Osteocyte (in vitro differentiated cells): ENCODE data around the gene NCKAP5L. TPM values are rescaled to one million over a fixed set of nuclear protein-coding genes. Genes with fewer than 3 reads are reported as not detected.
A peak's percentile ranks its signal among the peaks of the same experiment; 100 is the strongest.
"Not testable (repeated sequence)": the region's sequence is repeated elsewhere in the genome, so short reads cannot be mapped to it uniquely, and the experiment has no call there.

ENCODE experiments used
- DNase-seq: peaks from one replicate; pipeline ENCODE4 v3.0.0; 2021; ENCODE audit warnings: mixed read lengths; ENCODE audit not compliant: unreplicated experiment; ENCODE audit errors: extremely low spot score
- H3K27ac Mint-ChIP-seq: one replicate; pipeline ENCODE4 v1.8.0; 2021; ENCODE audit warnings: mild to moderate bottlenecking, mixed read lengths; ENCODE audit not compliant: unreplicated experiment
- H3K27me3 Mint-ChIP-seq: one replicate; pipeline ENCODE4 v1.8.0; 2021; ENCODE audit warnings: mixed read lengths; ENCODE audit not compliant: unreplicated experiment
- H3K36me3 Mint-ChIP-seq: one replicate; pipeline ENCODE4 v1.8.0; 2021; ENCODE audit warnings: mixed read lengths; ENCODE audit not compliant: unreplicated experiment
- H3K4me1 Mint-ChIP-seq: one replicate; pipeline ENCODE4 v1.8.0; 2021; ENCODE audit warnings: mixed read lengths; ENCODE audit not compliant: unreplicated experiment
- H3K4me3 Mint-ChIP-seq: one replicate; pipeline ENCODE4 v1.8.0; 2021; ENCODE audit warnings: mild to moderate bottlenecking, moderate library complexity, mixed read lengths; ENCODE audit not compliant: unreplicated experiment
- H3K9me3 Mint-ChIP-seq: one replicate; pipeline ENCODE4 v1.8.0; 2021; ENCODE audit warnings: mixed read lengths; ENCODE audit not compliant: unreplicated experiment
- CTCF ChIP-seq: fragments of 200-600 bp; sonication (generic); IDR thresholded peaks from 2 replicates; pipeline ENCODE4 v1.5.0; 2021; ENCODE audit warnings: antibody characterized with exemption, mild to moderate bottlenecking, moderate library complexity
- total RNA-seq: library from RNA; stranded (reverse); gene quantifications from 2 replicates; pipeline ENCODE4 v1.2.1, GENCODE V29; 2021

NCKAP5L gene
- total RNA-seq, 1 donor from 2014 or later: 42.4 TPM

GRCh38 chr12:49789992-49790391 lies 38.2 kb downstream of the NCKAP5L start:
- no peak for DNase-seq
- H3K27ac Mint-ChIP-seq: no peak overlapping the region
- peaks cover 8% of the 10 kb centered on the region for H3K36me3 Mint-ChIP-seq
- H3K27me3 Mint-ChIP-seq: no peaks in the 10 kb centered on the region
- TF ChIP-seq CTCF: no peak
- peaks cover 5% of the 10 kb centered on the region for H3K9me3 Mint-ChIP-seq
- H3K4me3 Mint-ChIP-seq: no peak overlapping the region
- peaks cover 3% of the 10 kb centered on the region for H3K4me1 Mint-ChIP-seq

- Mint-ChIP-seq H3K9me3 (peaks cover 5% of the 10 kb centered on the region), H3K36me3 (peaks cover 8% of the 10 kb centered on the region), H3K4me3 (no peak overlapping the region), H3K4me1 (peaks cover 16% of the 10 kb centered on the region), H3K27me3 (no peaks in the 10 kb centered on the region), H3K27ac (no peak overlapping the region)
- no peak for TF ChIP-seq CTCF
- no peak for DNase-seq
These were observed 40.5 kb downstream of the NCKAP5L start for GRCh38 chr12:49787672-49788071.

GRCh38 chr12:49784756-49785409 lies 43.3 kb downstream of the NCKAP5L start:
- Mint-ChIP-seq H3K36me3 (peaks cover 3% of the 10 kb centered on the region), H3K9me3 (peaks cover 5% of the 10 kb centered on the region), H3K27ac (peak overlapping the region; percentile 73), H3K4me1 (peaks cover 16% of the 10 kb centered on the region), H3K27me3 (peaks cover 13% of the 10 kb centered on the region), H3K4me3 (no peak overlapping the region)
- DNase-seq: no peak
- TF ChIP-seq CTCF: no peak

- Mint-ChIP-seq H3K27ac (peak overlapping the region; percentile 73), H3K36me3 (peaks cover 3% of the 10 kb centered on the region), H3K9me3 (peaks cover 5% of the 10 kb centered on the region), H3K27me3 (peaks cover 15% of the 10 kb centered on the region), H3K4me1 (peaks cover 16% of the 10 kb centered on the region), H3K4me3 (no peak overlapping the region)
- no peak for TF ChIP-seq CTCF
- DNase-seq: no peak
These were observed 44.1 kb downstream of the NCKAP5L start for GRCh38 chr12:49783917-49784676.

GRCh38 chr12:49780914-49781313 lies 47.3 kb downstream of the NCKAP5L start:
- H3K27ac Mint-ChIP-seq: not testable (repeated sequence)
- H3K27me3 Mint-ChIP-seq: peaks cover 15% of the 10 kb centered on the region

More at GRCh38 chr12:49780914-49781313, 47.3 kb downstream of the NCKAP5L start:
- H3K9me3 Mint-ChIP-seq, DNase-seq, H3K36me3 Mint-ChIP-seq, H3K4me3 Mint-ChIP-seq: not testable (repeated sequence)
- peaks cover 23% of the 10 kb centered on the region for H3K4me1 Mint-ChIP-seq
